ENCODE measurements around the gene SEMA3G.

Gene SEMA3G

GRCh38 chr3:52489453-52489852 lies 44.5 kb upstream of the SEMA3G start:
- no peak for DNase-seq (ENCODE audit: low spot score)
- no peak for TF ChIP-seq CTCF (IDR thresholded peaks at IDR 0.05; ENCODE audit: extremely low read depth, missing control alignments)

- TF ChIP-seq CTCF (IDR thresholded peaks at IDR 0.05; ENCODE audit: extremely low read depth, missing control alignments) = no peak
- DNase-seq (ENCODE audit: low spot score) = no peak
These were observed 43.8 kb upstream of the SEMA3G start for GRCh38 chr3:52488746-52489145.

GRCh38 chr3:52487788-52488691 lies 43.1 kb upstream of the SEMA3G start:
- no peak for TF ChIP-seq CTCF (IDR thresholded peaks at IDR 0.05; ENCODE audit: extremely low read depth, missing control alignments)
- DNase-seq (ENCODE audit: low spot score) = no peak

- DNase-seq (ENCODE audit: low spot score) = no peak
- no peak for TF ChIP-seq CTCF (IDR thresholded peaks at IDR 0.05; ENCODE audit: extremely low read depth, missing control alignments)
These were observed 42.3 kb upstream of the SEMA3G start for GRCh38 chr3:52487050-52487787.

- TF ChIP-seq CTCF (IDR thresholded peaks at IDR 0.05; ENCODE audit: extremely low read depth, missing control alignments) = no peak
- DNase-seq (ENCODE audit: low spot score) = no peak
These were observed 40.0 kb upstream of the SEMA3G start for GRCh38 chr3:52484680-52485461.

- TF ChIP-seq CTCF (IDR thresholded peaks at IDR 0.05; ENCODE audit: extremely low read depth, missing control alignments) = no peak
- DNase-seq (ENCODE audit: low spot score) = no peak
These were observed 38.9 kb upstream of the SEMA3G start for GRCh38 chr3:52483577-52484381.

All from GM20000 (cell line).